GM12872 (cell line): Measurements from ENCODE around the gene PTPRK.

Experiments used
- CTCF ChIP-seq: IDR thresholded peaks from 3 replicates; pipeline ENCODE4 v1.5.1; 2011; ENCODE audit warnings: low read depth, mild to moderate bottlenecking, low read length, moderate library complexity; ENCODE audit not compliant: insufficient read depth

PTPRK gene

GRCh38 chr6:128238225-128238624 lies 282.2 kb downstream of the PTPRK start:
- TF ChIP-seq CTCF, result no peak

GRCh38 chr6:128235556-128235955 lies 284.8 kb downstream of the PTPRK start:
- TF ChIP-seq CTCF, result no peak

DNA sequence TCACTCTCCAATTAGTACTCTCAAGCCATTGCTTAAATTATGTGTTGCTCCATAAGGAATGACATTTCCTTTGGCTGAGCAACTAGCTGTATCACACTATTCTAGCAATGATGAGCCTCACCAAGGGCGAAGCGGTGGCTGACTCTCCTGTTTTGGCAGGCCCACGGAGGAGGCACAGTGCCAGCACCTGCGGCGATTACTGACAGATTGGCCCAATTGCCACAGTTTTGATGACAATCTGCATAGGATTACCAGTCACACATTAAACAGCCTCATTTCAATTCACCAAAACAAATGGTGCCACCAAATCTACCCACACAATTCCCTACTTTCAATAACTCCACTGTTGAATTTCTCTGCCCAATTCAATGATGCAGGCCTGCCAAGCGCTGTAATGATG lies 286.9 kb downstream of the PTPRK start:
- no peak for TF ChIP-seq CTCF

- no peak for TF ChIP-seq CTCF
These were observed 290.0 kb downstream of the PTPRK start for GRCh38 chr6:128230267-128230989.

DNA sequence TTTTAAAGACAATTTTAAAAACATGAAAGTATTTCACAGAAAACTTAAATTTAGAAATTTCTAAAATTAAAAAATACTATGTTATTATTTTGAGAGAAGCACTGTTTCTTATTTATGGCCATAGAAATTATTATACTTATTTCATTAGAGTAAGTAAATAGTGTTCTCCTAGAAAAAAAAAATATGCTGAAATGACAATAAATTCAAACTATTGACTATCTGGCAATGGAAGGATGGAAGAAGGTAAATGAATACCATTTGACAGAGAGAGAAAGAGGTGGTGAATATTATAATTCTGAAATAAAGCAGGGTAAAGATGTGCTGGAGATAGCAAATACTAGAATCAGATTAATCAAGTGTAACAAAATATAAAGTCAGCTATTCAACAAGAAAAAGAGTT lies 294.8 kb downstream of the PTPRK start:
- no peak for TF ChIP-seq CTCF

DNA sequence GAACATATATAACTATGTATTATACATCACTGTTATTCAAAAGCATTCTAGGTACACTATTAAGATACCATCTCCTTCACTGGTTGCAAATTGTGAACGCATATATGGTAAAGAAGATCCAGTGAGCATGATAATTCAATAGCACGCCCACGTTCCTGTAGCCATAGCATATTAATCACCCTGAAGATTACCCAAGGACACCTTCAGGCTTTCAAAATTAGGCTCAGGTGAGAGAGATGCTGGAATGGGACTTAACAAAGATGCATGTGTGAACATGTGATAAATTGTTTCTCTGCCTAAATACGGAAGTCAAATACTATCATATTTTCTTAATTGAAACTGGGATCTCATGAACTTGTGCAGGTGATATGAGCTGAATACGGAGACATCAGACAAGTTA lies 303.5 kb downstream of the PTPRK start:
- no peak for TF ChIP-seq CTCF

- no peak for TF ChIP-seq CTCF
These were observed 310.6 kb downstream of the PTPRK start for GRCh38 chr6:128209771-128210170.
